K562 treated with DMSO at 1 percent for 24 hours (cell line): ENCODE measurements around the gene IFTAP. TPM values are rescaled to one million over a fixed set of nuclear protein-coding genes. Genes with fewer than 3 reads are reported as not detected.

Source experiments
- total RNA-seq: library from RNA; unstranded; fragments of 300-600 nt; gene quantifications from 2 replicates; pipeline ENCODE4 v1.2.3, GENCODE V29; 2022; ENCODE audit warnings: low read depth; ENCODE audit not compliant: insufficient read depth

IFTAP gene, protein sequence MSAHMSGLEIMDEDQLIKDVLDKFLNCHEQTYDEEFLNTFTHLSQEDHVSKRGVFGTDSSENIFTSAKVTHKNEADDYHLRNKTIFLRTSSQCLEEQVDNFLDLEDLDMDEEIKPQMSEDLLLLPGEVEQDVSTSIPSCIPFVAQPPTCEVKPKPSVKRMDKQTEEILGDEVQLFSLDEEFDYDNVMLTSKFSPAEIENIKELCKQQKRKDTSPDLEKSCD
- 29.7 and 34.1 TPM in 2 replicates for total RNA-seq

GRCh38 chr11:36594316-36594989 lies at the start of gene IFTAP:
TSS of gene IFTAP (plus strand) at chr11:36594502. CDS start at chr11:36610104, 15,602 bp downstream.

GRCh38 chr11:36567694-36568093 lies 26.6 kb upstream of the IFTAP start, which contains the start of gene RAG1:
TSS of gene RAG1 (plus strand) at chr11:36568007. CDS start at chr11:36573305, 5,298 bp downstream.

DNA sequence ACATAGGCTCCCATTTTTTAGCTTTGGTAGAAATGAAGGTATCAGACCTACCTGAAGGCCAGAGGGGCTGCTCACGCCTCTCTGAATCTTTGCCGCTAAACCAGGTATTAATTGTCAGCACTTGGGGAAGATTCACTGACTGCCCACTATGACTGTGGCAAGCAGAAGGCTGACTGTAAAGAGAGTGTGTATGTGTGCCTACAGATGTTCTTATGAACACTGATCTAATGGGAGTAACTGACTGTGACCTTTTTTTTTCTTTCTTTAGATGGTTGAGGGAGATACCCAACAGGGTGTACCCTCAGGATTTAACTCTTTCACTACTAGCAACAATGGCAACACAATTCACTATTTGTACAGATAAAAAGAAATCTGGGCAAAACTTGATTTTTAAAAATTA lies 3.7 kb downstream of the IFTAP start, which contains the start of gene RAG2:
TSS of gene RAG2 (minus strand) at position 186 of the 400 bp plus-strand sequence. CDS start 4,068 bp downstream, outside the sequence.

Other genes with a start within 250 kb of the IFTAP start
- 5.8 and 6.8 TPM in 2 replicates for gene TRAF6, start 84.2 kb upstream of the IFTAP start, total RNA-seq
- gene RAG1, start 26.5 kb upstream of the IFTAP start, total RNA-seq: 1.9 and 2.6 TPM in 2 replicates
- not detected in 2 replicates for gene RAG2, start 3.7 kb downstream of the IFTAP start, total RNA-seq